ENCODE data around the gene ATP2B3. TPM values are rescaled to one million over a fixed set of nuclear protein-coding genes. Genes with fewer than 3 reads are reported as not detected.

ATP2B3 gene
- polyA plus RNA-seq, 1 donor from 2014 or later, result 5.3 TPM

GRCh38 chrX:153502131-153502530, 15.3 kb upstream of the ATP2B3 start:
- no peak overlapping the region for H3K4me2 ChIP-seq (ENCODE audit: low read length)
- no peaks in the 10 kb centered on the region for H4K20me1 ChIP-seq (ENCODE audit: insufficient read depth)
- TF ChIP-seq SMC3 (conservative IDR thresholded peaks at IDR 0.05; ENCODE audit: poor library complexity), result no peak
- TF ChIP-seq RAD21 (conservative IDR thresholded peaks at IDR 0.05), result no peak
- no peak for TF ChIP-seq REST (IDR thresholded peaks at IDR 0.05; ENCODE audit: borderline replicate concordance)
- TF ChIP-seq TAF1 (IDR thresholded peaks at IDR 0.05; ENCODE audit: low read depth), result no peak
- TF ChIP-seq POLR2AphosphoS5 (IDR thresholded peaks at IDR 0.05), result no peak
- no peak for TF ChIP-seq CTCF (IDR thresholded peaks at IDR 0.05; ENCODE audit: poor library complexity, severe bottlenecking)
- TF ChIP-seq EZH2 (IDR thresholded peaks at IDR 0.05; ENCODE audit: borderline replicate concordance, insufficient read depth, low read length, poor library complexity, severe bottlenecking), result no peak
- H3K36me3 ChIP-seq (ENCODE audit: insufficient read depth, low read length), result no peaks in the 10 kb centered on the region
- no peak overlapping the region for H3K9ac ChIP-seq (ENCODE audit: low read length)
- H3K9me3 ChIP-seq (ENCODE audit: low read length), result no peaks in the 10 kb centered on the region
- no peak overlapping the region for H3K4me3 ChIP-seq (ENCODE audit: low read length)
- no peaks in the 10 kb centered on the region for H3K27me3 ChIP-seq (ENCODE audit: insufficient read depth, low read depth, low read length)
- H3F3A ChIP-seq (ENCODE audit: insufficient read depth, low read length, poor library complexity, severe bottlenecking), result no peaks in the 10 kb centered on the region
- H3K27ac ChIP-seq (ENCODE audit: low read length), result no peak overlapping the region
- H3K9me2 ChIP-seq (ENCODE audit: insufficient read depth, low read length), result no peaks in the 10 kb centered on the region
- H3K79me2 ChIP-seq (replicated peaks; ENCODE audit: insufficient read depth, low read length), result no peaks in the 10 kb centered on the region
- no peak overlapping the region for H2AFZ ChIP-seq (ENCODE audit: low read depth, low read length)

- Histone ChIP-seq H3K9ac (ENCODE audit: low read length) (no peak overlapping the region), H3K27ac (ENCODE audit: low read length) (no peak overlapping the region), H4K20me1 (ENCODE audit: insufficient read depth) (no peaks in the 10 kb centered on the region), H3K36me3 (ENCODE audit: insufficient read depth, low read length) (no peaks in the 10 kb centered on the region), H3K27me3 (ENCODE audit: insufficient read depth, low read depth, low read length) (no peaks in the 10 kb centered on the region), H3K9me3 (ENCODE audit: low read length) (no peaks in the 10 kb centered on the region), H3K4me2 (ENCODE audit: low read length) (no peak overlapping the region), H3F3A (ENCODE audit: insufficient read depth, low read length, poor library complexity, severe bottlenecking) (no peaks in the 10 kb centered on the region), H3K4me3 (ENCODE audit: low read length) (no peak overlapping the region), H2AFZ (ENCODE audit: low read depth, low read length) (no peak overlapping the region), H3K9me2 (ENCODE audit: insufficient read depth, low read length) (no peaks in the 10 kb centered on the region), H3K79me2 (replicated peaks; ENCODE audit: insufficient read depth, low read length) (no peaks in the 10 kb centered on the region)
- TF ChIP-seq MXI1 (conservative IDR thresholded peaks at IDR 0.05; ENCODE audit: poor library complexity, severe bottlenecking), result no peak
- TF ChIP-seq TAF1 (IDR thresholded peaks at IDR 0.05; ENCODE audit: low read depth), result no peak
Observed at GRCh38 chrX:153502796-153503195, 14.6 kb upstream of the ATP2B3 start.

GRCh38 chrX:153504445-153505016, 12.9 kb upstream of the ATP2B3 start:
- Histone ChIP-seq H3K36me3 (ENCODE audit: insufficient read depth, low read length) (no peaks in the 10 kb centered on the region), H3K9ac (ENCODE audit: low read length) (no peak overlapping the region), H3K4me3 (ENCODE audit: low read length) (no peak overlapping the region), H3K79me2 (replicated peaks; ENCODE audit: insufficient read depth, low read length) (no peaks in the 10 kb centered on the region), H4K20me1 (ENCODE audit: insufficient read depth) (no peaks in the 10 kb centered on the region), H3K4me2 (ENCODE audit: low read length) (no peak overlapping the region), H3K27me3 (ENCODE audit: insufficient read depth, low read depth, low read length) (no peaks in the 10 kb centered on the region), H3K27ac (ENCODE audit: low read length) (no peak overlapping the region), H2AFZ (ENCODE audit: low read depth, low read length) (no peak overlapping the region), H3K9me3 (ENCODE audit: low read length) (no peaks in the 10 kb centered on the region), H3F3A (ENCODE audit: insufficient read depth, low read length, poor library complexity, severe bottlenecking) (no peaks in the 10 kb centered on the region), H3K9me2 (ENCODE audit: insufficient read depth, low read length) (no peaks in the 10 kb centered on the region)
- no peak for TF ChIP-seq TAF1 (IDR thresholded peaks at IDR 0.05; ENCODE audit: low read depth)
- TF ChIP-seq SMC3 (conservative IDR thresholded peaks at IDR 0.05; ENCODE audit: poor library complexity), result no peak

All from neural cell (in vitro differentiated cells).